H1 (cell line): ENCODE measurements around the gene ZNF398. TPM values are rescaled to one million over a fixed set of nuclear protein-coding genes. Genes with fewer than 3 reads are reported as not detected.

Experiments used
- ATF3 ChIP-seq: IDR thresholded peaks from 2 replicates; pipeline ENCODE4 v1.6.1; 2011; ENCODE audit warnings: low read depth, mild to moderate bottlenecking, low read length; ENCODE audit not compliant: insufficient read depth
- CBX8 ChIP-seq: fragments of 300-800, 300-1000 bp; sonication (generic); IDR thresholded peaks from 2 replicates; pipeline ENCODE4 v1.7.1; 2016; ENCODE audit warnings: low read depth, low read length, borderline replicate concordance
- CHD2 ChIP-seq: IDR thresholded peaks from 2 replicates; pipeline ENCODE4 v1.6.1; 2012; ENCODE audit warnings: low read length, improper control_type of control experiment
- CTCF ChIP-seq, 3 experiments: IDR thresholded peaks; 1 replicate in 2 of 3; 2 replicates in 1 of 3; pipeline versions ENCODE4 v1.5.1 to v1.6.1; 2011; ENCODE audit warnings: low read length in 3 of 3, mild to moderate bottlenecking in 3 of 3, inconsistent platforms in 2 of 3, low read depth in 1 of 3, moderate library complexity in 1 of 3; ENCODE audit not compliant: insufficient read depth in 1 of 3; ENCODE audit errors: control extremely low read depth in 1 of 3
- EP300 ChIP-seq, 2 experiments: IDR thresholded peaks; 1 replicate in 1 of 2; 2 replicates in 1 of 2; pipeline ENCODE4 v1.6.1; 2011 to 2012; ENCODE audit warnings: low read depth in 2 of 2, low read length in 2 of 2, mild to moderate bottlenecking in 2 of 2, borderline replicate concordance in 1 of 2, inconsistent platforms in 1 of 2, moderate library complexity in 1 of 2
- HDAC6 ChIP-seq: IDR thresholded peaks from one replicate; pipeline ENCODE4 v1.7.1; 2012; ENCODE audit warnings: low read depth, mild to moderate bottlenecking, inconsistent platforms, low read length, moderate library complexity
- JUN ChIP-seq: IDR thresholded peaks from 2 replicates; pipeline ENCODE4 v1.6.1; 2011; ENCODE audit warnings: low read depth, mild to moderate bottlenecking, improper control_type of control experiment, low read length
- JUND ChIP-seq: IDR thresholded peaks from 2 replicates; pipeline ENCODE4 v1.6.1; 2011; ENCODE audit warnings: mild to moderate bottlenecking, improper control_type of control experiment, low read length
- KDM5A ChIP-seq: fragments of 200-600 bp; IDR thresholded peaks from 2 replicates; pipeline ENCODE4 v1.7.1; 2012; ENCODE audit warnings: mild to moderate bottlenecking, low read length, inconsistent platforms, mixed read lengths
- PHF8 ChIP-seq: fragments of 200-600 bp; sonication (generic); conservative IDR thresholded peaks from 2 replicates; pipeline ENCODE4 v1.7.1; 2012; ENCODE audit warnings: low read depth, mild to moderate bottlenecking, inconsistent platforms, low read length, moderate library complexity
- POLR2AphosphoS5 ChIP-seq: IDR thresholded peaks from 2 replicates; pipeline ENCODE4 v1.6.1; 2011; ENCODE audit warnings: low read depth, low read length
- POU5F1 ChIP-seq: IDR thresholded peaks from 2 replicates; pipeline ENCODE4 v1.6.1; 2011; ENCODE audit warnings: low read depth, mild to moderate bottlenecking, low read length, moderate library complexity
- RXRA ChIP-seq: IDR thresholded peaks from 2 replicates; pipeline ENCODE4 v1.6.1; 2011; ENCODE audit warnings: low read depth, mild to moderate bottlenecking, low read length, moderate library complexity; ENCODE audit not compliant: insufficient read depth
- SAP30 ChIP-seq: fragments of 300-600 bp; sonication (generic); IDR thresholded peaks from 2 replicates; pipeline ENCODE4 v1.7.1; 2012; ENCODE audit warnings: low read length, moderate library complexity, mild to moderate bottlenecking, inconsistent platforms; ENCODE audit not compliant: insufficient read depth, insufficient replicate concordance
- SUZ12 ChIP-seq: fragments of 200-600 bp; sonication (generic); IDR thresholded peaks from 2 replicates; pipeline ENCODE4 v1.6.1; 2012; ENCODE audit warnings: mild to moderate bottlenecking, inconsistent platforms, low read length, moderate library complexity, mixed read lengths
- TCF12 ChIP-seq: IDR thresholded peaks from 2 replicates; pipeline ENCODE4 v1.6.1; 2011; ENCODE audit warnings: low read depth, mild to moderate bottlenecking, low read length
- USF2 ChIP-seq: IDR thresholded peaks from 2 replicates; pipeline ENCODE4 v1.6.1; 2011; ENCODE audit warnings: low read length, improper control_type of control experiment
- YY1 ChIP-seq: IDR thresholded peaks from 2 replicates; pipeline ENCODE4 v1.6.1; 2011; ENCODE audit warnings: low read depth, mild to moderate bottlenecking, low read length
- polyA plus RNA-seq, 7 experiments: library from polyadenylated mRNA; depleted of rRNA in 3 of 7; stranded (reverse) in 5 of 7; unstranded in 2 of 7; fragments of >200 nt in 5 of 7; fragments of 200-250 nt in 2 of 7; gene quantifications; 1 replicate in 5 of 7; 2 replicates in 1 of 7; 4 replicates in 1 of 7; pipeline versions ENCODE4 v1.2.1 to v1.2.3, GENCODE V29; 2011 to 2013; ENCODE audit warnings: missing spikeins in 2 of 7, mixed read lengths in 2 of 7
- total RNA-seq: library from RNA; stranded (reverse); fragmentation: NEBNext Ultra II Directional; extraction: Animal tissue kit (Norgen Biotek cat#: 25700); gene quantifications from 2 replicates; pipeline ENCODE4 v1.2.1, GENCODE V29; 2021

Gene ZNF398
- total and polyA plus RNA-seq, 2 of the 8 experiments (the other 6 are each of a cell fraction or from before 2014, with no cell fraction given), result 52.7 to 63.5 TPM

GRCh38 chr7:149195180-149196150, 48.2 kb downstream of the ZNF398 start, which contains the start of gene ZNF282 (continued):
- TF ChIP-seq EP300 (IDR thresholded peaks at IDR 0.05; ENCODE audit: borderline replicate concordance in 1 of 2, low read depth in 2 of 2, low read length in 2 of 2), result no peak
- TF ChIP-seq JUN, result no peak
- peak; percentile 79; the same call in 1 of the 2 replicates for TF ChIP-seq YY1
- TF ChIP-seq CHD2, result peak; percentile 57
- no peak for TF ChIP-seq HDAC6
- TF ChIP-seq CTCF (IDR thresholded peaks at IDR 0.05; ENCODE audit: control extremely low read depth in 1 of 3, insufficient read depth in 1 of 3, low read depth in 1 of 3, low read length in 3 of 3), result peak; percentile 64 to 67 (median 67)
- no peak for TF ChIP-seq SUZ12
- peak; percentile 75 for TF ChIP-seq POLR2AphosphoS5
- TF ChIP-seq PHF8, result peak; percentile 87
- 0 out of 2 replicates have a peak, but pooled peaks have one; percentile 14 for TF ChIP-seq JUND
- TF ChIP-seq USF2, result no peak
- no peak for TF ChIP-seq RXRA
- TF ChIP-seq KDM5A, result no peak
- no peak for TF ChIP-seq CBX8
- TF ChIP-seq SAP30, result no peak
- no peak for TF ChIP-seq POU5F1
- TF ChIP-seq TCF12, result no peak
- TF ChIP-seq ATF3, result no peak
